Measurements from ENCODE around the gene CIDEB. TPM values are rescaled to one million over a fixed set of nuclear protein-coding genes. Genes with fewer than 3 reads are reported as not detected.

The CIDEB gene
- total and polyA plus RNA-seq, 2 of the 13 experiments (the other 11 are each of a cell fraction or from before 2014, with no cell fraction given): 35.8 to 110 TPM

- no peak for TF ChIP-seq GMEB1 (CRISPR knock-in tag; IDR thresholded peaks at IDR 0.05; ENCODE audit: borderline replicate concordance)
- TF ChIP-seq HIC2 (CRISPR knock-in tag; IDR thresholded peaks at IDR 0.05; ENCODE audit: low read depth): peak; percentile 49; the same call in 1 of the 2 replicates
- no peak for TF ChIP-seq NONO (IDR thresholded peaks at IDR 0.05)
- TF ChIP-seq NONO (CRISPR knock-in tag; conservative IDR thresholded peaks at IDR 0.05): no peak
- no peak for TF ChIP-seq ZNF607 (CRISPR knock-in tag; IDR thresholded peaks at IDR 0.05; ENCODE audit: borderline replicate concordance)
- no peak for TF ChIP-seq BCL6 (CRISPR knock-in tag; IDR thresholded peaks at IDR 0.05)
- TF ChIP-seq RBM39 (IDR thresholded peaks at IDR 0.05; ENCODE audit: low read depth, low read length, poor library complexity, severe bottlenecking): no peak
- no peak for TF ChIP-seq HNRNPK (IDR thresholded peaks at IDR 0.05; ENCODE audit: low read depth, low read length, poor library complexity, severe bottlenecking)
- 0 out of 2 replicates have a peak, but pooled peaks have one; percentile 24 for TF ChIP-seq CHCHD3 (CRISPR knock-in tag; IDR thresholded peaks at IDR 0.05)
- TF ChIP-seq ZNF737 (CRISPR knock-in tag; IDR thresholded peaks at IDR 0.05; ENCODE audit: borderline replicate concordance): 0 out of 2 replicates have a peak, but pooled peaks have one; percentile 81
- TF ChIP-seq ZHX2 (IDR thresholded peaks at IDR 0.05; ENCODE audit: low read depth): no peak
- TF ChIP-seq ZHX2 (CRISPR knock-in tag; IDR thresholded peaks at IDR 0.05; ENCODE audit: borderline replicate concordance): no peak
- no peak for TF ChIP-seq SIX1 (CRISPR knock-in tag; IDR thresholded peaks at IDR 0.05; ENCODE audit: borderline replicate concordance)
- no peak for TF ChIP-seq TARDBP (CRISPR knock-in tag; IDR thresholded peaks at IDR 0.05)
- no peak for TF ChIP-seq PITX1 (CRISPR knock-in tag; IDR thresholded peaks at IDR 0.05)
Measured at GRCh38 chr14:24330973-24331674, 23.3 kb upstream of the CIDEB start (continued).

Measured in HepG2 (cell line).